Cardiac muscle cell (in vitro differentiated cells and primary cell): ENCODE data around the gene REEP6. TPM values are rescaled to one million over a fixed set of nuclear protein-coding genes. Genes with fewer than 3 reads are reported as not detected.
"Not testable (repeated sequence)": the region's sequence is repeated elsewhere in the genome, so short reads cannot be mapped to it uniquely, and the experiment has no call there.

ENCODE experiments used
- DNase-seq, 2 donors: peaks; one replicate each; pipeline versions ENCODE4 v3.0.0 to v3.0.0-alpha.2; 2010 to 2017; ENCODE audit warnings: low read depth in 1 of 2, low spot score in 1 of 2
- H3K27ac ChIP-seq: fragments of 200-600 bp; sonication (generic); 2 replicates; pipeline ENCODE4 v1.5.1; 2016
- H3K27me3 ChIP-seq: fragments of 200-600 bp; sonication (generic); 2 replicates; pipeline ENCODE4 v1.6.0; 2016; ENCODE audit warnings: control low read depth
- H3K36me3 ChIP-seq: fragments of 200-600 bp; sonication (generic); 2 replicates; pipeline ENCODE4 v1.5.1; 2016; ENCODE audit warnings: control low read depth
- H3K4me1 ChIP-seq: fragments of 200-600 bp; sonication (generic); 2 replicates; pipeline ENCODE4 v1.8.1; 2017; ENCODE audit warnings: low read depth, mild to moderate bottlenecking, mixed run types
- H3K4me3 ChIP-seq: fragments of 200-600 bp; sonication (generic); 2 replicates; pipeline ENCODE4 v1.5.1; 2016; ENCODE audit warnings: mild to moderate bottlenecking
- H3K9me3 ChIP-seq: fragments of 200-600 bp; sonication (generic); 2 replicates; pipeline ENCODE4 v1.5.1; 2017; ENCODE audit warnings: low read depth, mild to moderate bottlenecking, control low read depth
- CTCF ChIP-seq: IDR thresholded peaks from 2 replicates; pipeline ENCODE4 v1.5.1; 2012; ENCODE audit warnings: low read depth, mild to moderate bottlenecking, low read length
- polyA plus RNA-seq: library from polyadenylated mRNA; unstranded; fragments of >200 nt; fragmentation: Nextera tagmentation; extraction: Ambion mirVana; gene quantifications from 2 replicates; pipeline ENCODE4 v1.2.1, GENCODE V29; 2016
- total RNA-seq: library from RNA; depleted of rRNA; stranded (reverse); fragments of >200 nt; gene quantifications from 2 replicates; pipeline ENCODE4 v1.2.3, GENCODE V29; 2016

REEP6 gene
- total and polyA plus RNA-seq, 2 experiments from 2014 or later, result 52.7 to 99.8 TPM

- TF ChIP-seq CTCF, result peak; percentile 64
- H3K36me3 ChIP-seq, result no peaks in the 10 kb centered on the region
- no peak overlapping the region for H3K27ac ChIP-seq
- H3K4me1 ChIP-seq, result no peaks in the 10 kb centered on the region
- DNase-seq, result peak; percentile 23 to 59
- peaks cover 22% of the 10 kb centered on the region for H3K27me3 ChIP-seq
- H3K9me3 ChIP-seq, result no peaks in the 10 kb centered on the region
- H3K4me3 ChIP-seq, result peak overlapping the region; percentile 44
These were observed 22.7 kb downstream of the REEP6 start for GRCh38 chr19:1513499-1514294.

- peaks cover 25% of the 10 kb centered on the region for H3K27me3 ChIP-seq
- no peaks in the 10 kb centered on the region for H3K4me1 ChIP-seq
- TF ChIP-seq CTCF, result no peak
- H3K4me3 ChIP-seq, result no peak overlapping the region
- H3K36me3 ChIP-seq, result no peaks in the 10 kb centered on the region
- H3K27ac ChIP-seq, result no peak overlapping the region
- no peak for DNase-seq
- no peaks in the 10 kb centered on the region for H3K9me3 ChIP-seq
These were observed 23.3 kb downstream of the REEP6 start for GRCh38 chr19:1514295-1514661.

GRCh38 chr19:1514986-1515721 lies 24.2 kb downstream of the REEP6 start:
- Histone ChIP-seq H3K9me3 (no peaks in the 10 kb centered on the region), H3K4me3 (no peak overlapping the region), H3K27ac (no peak overlapping the region), H3K27me3 (peaks cover 29% of the 10 kb centered on the region), H3K36me3 (no peaks in the 10 kb centered on the region), H3K4me1 (no peaks in the 10 kb centered on the region)
- DNase-seq, result no peak
- TF ChIP-seq CTCF, result no peak

- Histone ChIP-seq H3K27me3 (peaks cover 33% of the 10 kb centered on the region), H3K36me3 (no peaks in the 10 kb centered on the region), H3K4me3 (no peak overlapping the region), H3K27ac (no peak overlapping the region), H3K9me3 (no peaks in the 10 kb centered on the region), H3K4me1 (no peaks in the 10 kb centered on the region)
- DNase-seq, result no peak
- TF ChIP-seq CTCF, result no peak
These were observed 25.4 kb downstream of the REEP6 start for GRCh38 chr19:1516395-1516753.

GRCh38 chr19:1518471-1518870 lies 27.5 kb downstream of the REEP6 start:
- H3K27me3 ChIP-seq, result peaks cover 42% of the 10 kb centered on the region
- no peaks in the 10 kb centered on the region for H3K4me1 ChIP-seq
- DNase-seq, result no peak
- no peaks in the 10 kb centered on the region for H3K9me3 ChIP-seq
- no peak overlapping the region for H3K4me3 ChIP-seq
- no peak for TF ChIP-seq CTCF
- H3K27ac ChIP-seq, result no peak overlapping the region
- no peaks in the 10 kb centered on the region for H3K36me3 ChIP-seq

- not testable (repeated sequence) for H3K27ac ChIP-seq, H3K4me1 ChIP-seq, DNase-seq, H3K4me3 ChIP-seq, H3K9me3 ChIP-seq, H3K36me3 ChIP-seq
- peaks cover 46% of the 10 kb centered on the region for H3K27me3 ChIP-seq
These were observed 28.8 kb downstream of the REEP6 start for GRCh38 chr19:1519802-1520201.
